IMR-90 (cell line): ENCODE data around the gene HOXC5. TPM values are rescaled to one million over a fixed set of nuclear protein-coding genes. Genes with fewer than 3 reads are reported as not detected.

ENCODE experiments used
- ATAC-seq: fragments of 200-7000 bp; cut with Tn5 transposase; 2 replicates; pipeline ENCODE4 v1.9.1; 2020; ENCODE audit warnings: low read depth, mild to moderate bottlenecking, moderate library complexity
- BruUV-seq: library from RNA; stranded (reverse); fragments of 400-500 nt; replicated peaks from 2 replicates; lab custom pipeline; 2021; lab: Mats Ljungman, UMichigan
- CTCF ChIA-PET: fragments of 300-600 bp; formaldehyde crosslinking; extraction: SDS; loops from one replicate; lab custom pipeline; 2021; ENCODE audit warnings: antibody characterized with exemption; lab: Yijun Ruan, JAX
- POLR2A ChIA-PET: fragments of 300-600 bp; sonication (Branson Sonifier 250); formaldehyde crosslinking; loops from one replicate; lab custom pipeline; 2022; ENCODE audit warnings: antibody characterized with exemption; ENCODE audit not compliant: unreplicated experiment; lab: Charles Lee
- DNase-seq: peaks from one replicate; pipeline ENCODE4 v3.0.0; 2013
- H2AFZ ChIP-seq: replicated peaks from 2 replicates; pipeline ENCODE3; 2013; ENCODE audit warnings: low read length, mild to moderate bottlenecking; ENCODE audit not compliant: poor library complexity
- H2AK5ac ChIP-seq: 2 replicates; pipeline ENCODE4 v1.6.1; 2013; ENCODE audit warnings: low read depth, low read length, inconsistent platforms
- H2AK9ac ChIP-seq: replicated peaks from 2 replicates; pipeline ENCODE3; 2013; ENCODE audit warnings: mild to moderate bottlenecking, low read depth, low read length, moderate library complexity; ENCODE audit not compliant: poor library complexity
- H2BK120ac ChIP-seq: 2 replicates; pipeline ENCODE4 v1.6.1; 2013; ENCODE audit warnings: low read depth, low read length, inconsistent platforms
- H2BK15ac ChIP-seq: 3 replicates; pipeline ENCODE4 v1.6.1; 2013; ENCODE audit warnings: low read depth, low read length, inconsistent platforms
- H2BK20ac ChIP-seq: 2 replicates; pipeline ENCODE4 v1.6.1; 2013; ENCODE audit warnings: low read depth, mild to moderate bottlenecking, inconsistent platforms, low read length, moderate library complexity
- H2BK5ac ChIP-seq: 2 replicates; pipeline ENCODE4 v1.6.1; 2013; ENCODE audit warnings: mild to moderate bottlenecking, low read depth, low read length, inconsistent platforms; ENCODE audit not compliant: poor library complexity, severe bottlenecking
- H3K14ac ChIP-seq: replicated peaks from 2 replicates; pipeline ENCODE4 v1.6.1; 2013; ENCODE audit warnings: low read depth, low read length, inconsistent platforms
- H3K18ac ChIP-seq: 2 replicates; pipeline ENCODE4 v1.6.1; 2013; ENCODE audit warnings: low read depth, low read length, control low read depth
- H3K23ac ChIP-seq: 2 replicates; pipeline ENCODE4 v1.6.1; 2013; ENCODE audit warnings: low read depth, low read length, inconsistent platforms
- H3K27ac ChIP-seq: 2 replicates; pipeline ENCODE4 v1.5.1; 2013; ENCODE audit warnings: mild to moderate bottlenecking, control low read depth, low read length; ENCODE audit not compliant: insufficient read depth
- H3K27me3 ChIP-seq: 2 replicates; pipeline ENCODE4 v1.6.1; 2013; ENCODE audit warnings: low read length; ENCODE audit not compliant: control insufficient read depth, insufficient read depth
- H3K36me3 ChIP-seq: 2 replicates; pipeline ENCODE4 v1.6.1; 2013; ENCODE audit warnings: low read length, mixed read lengths; ENCODE audit not compliant: control insufficient read depth, insufficient read depth
- H3K4ac ChIP-seq: 2 replicates; pipeline ENCODE4 v1.6.1; 2013; ENCODE audit warnings: low read depth, low read length, inconsistent platforms
- H3K4me1 ChIP-seq: 2 replicates; pipeline ENCODE4 v1.6.1; 2013; ENCODE audit warnings: low read length, mixed read lengths; ENCODE audit not compliant: control insufficient read depth, insufficient read depth
- H3K4me2 ChIP-seq: 2 replicates; pipeline ENCODE4 v1.6.1; 2013; ENCODE audit warnings: low read depth, mild to moderate bottlenecking, control low read depth, low read length, moderate library complexity
- H3K4me3 ChIP-seq: 2 replicates; pipeline ENCODE4 v1.5.1; 2013; ENCODE audit warnings: low read depth, mild to moderate bottlenecking, control low read depth, low read length, moderate library complexity; ENCODE audit not compliant: insufficient read depth
- H3K56ac ChIP-seq: 2 replicates; pipeline ENCODE4 v1.6.1; 2013; ENCODE audit warnings: low read length, inconsistent platforms; ENCODE audit not compliant: insufficient read depth; ENCODE audit errors: extremely low read depth
- H3K79me1 ChIP-seq, 2 experiments: 2 replicates each; pipeline ENCODE4 v1.6.1; 2013; ENCODE audit warnings: low read length in 2 of 2, inconsistent platforms in 1 of 2, low read depth in 1 of 2
- H3K9ac ChIP-seq: 2 replicates; pipeline ENCODE4 v1.6.1; 2013; ENCODE audit warnings: low read depth, low read length, control low read depth
- H3K9me1 ChIP-seq: 2 replicates; pipeline ENCODE4 v1.6.1; 2013; ENCODE audit warnings: low read length, inconsistent platforms; ENCODE audit not compliant: insufficient read depth
- H3K9me3 ChIP-seq: 2 replicates; pipeline ENCODE4 v1.6.1; 2013; ENCODE audit warnings: low read length; ENCODE audit not compliant: control insufficient read depth, insufficient read depth
- H4K20me1 ChIP-seq: 2 replicates; pipeline ENCODE4 v1.6.1; 2013; ENCODE audit warnings: low read length, inconsistent platforms; ENCODE audit not compliant: insufficient read depth
- H4K5ac ChIP-seq: 2 replicates; pipeline ENCODE4 v1.6.1; 2013; ENCODE audit warnings: mild to moderate bottlenecking, low read depth, low read length, control low read depth
- H4K8ac ChIP-seq, 2 experiments: 2 replicates each; pipeline ENCODE4 v1.6.1; 2013; ENCODE audit warnings: low read depth in 2 of 2, low read length in 2 of 2, control low read depth in 1 of 2, inconsistent platforms in 1 of 2
- H4K91ac ChIP-seq: 2 replicates; pipeline ENCODE4 v1.6.1; 2013; ENCODE audit warnings: low read depth, low read length, inconsistent platforms; ENCODE audit not compliant: insufficient read depth
- CHD1 ChIP-seq: IDR thresholded peaks from 2 replicates; pipeline ENCODE4 v1.6.1; 2012; ENCODE audit warnings: low read depth, low read length, improper control_type of control experiment
- SMC3 ChIP-seq: fragments of 150-350 bp; IDR thresholded peaks from 2 replicates; pipeline ENCODE4 v1.6.1; 2016; ENCODE audit warnings: low read depth, mild to moderate bottlenecking, antibody characterized with exemption, low read length, moderate library complexity
- WGBS, 2 experiments: methylation state at CpG; one replicate each; pipeline versions ENCODE4 v1.1.5 to v1.1.7; 2013; ENCODE audit warnings: missing lambda C conversion rate in 2 of 2; ENCODE audit not compliant: insufficient read length in 1 of 2; ENCODE audit errors: extremely low coverage in 2 of 2; 5-methylcytosine and 5-hydroxymethylcytosine counted together
- dilution Hi-C: fragments of 300-500 bp; cut with HindIII; formaldehyde crosslinking; loops from one replicate; pipeline ENCODE4 v1.14.3; 2018; ENCODE audit warnings: low sequenced_read_pairs; ENCODE audit not compliant: unreplicated experiment
- in situ Hi-C: fragments of 300-500 bp; cut with MboI; formaldehyde crosslinking; loops from 3 replicates; pipeline ENCODE4 v1.14.3; 2019; ENCODE audit warnings: low sequenced_read_pairs, inconsistent platforms, mixed read lengths
- intact Hi-C: fragments of 100-400 bp; cut with micrococcal nuclease; formaldehyde crosslinking; loops from 2 replicates; pipeline ENCODE4 v1.10.0; 2022
- polyA plus RNA-seq, 3 experiments: library from polyadenylated mRNA; depleted of rRNA; stranded (reverse); fragments of >200 nt; gene quantifications; 2 replicates each; pipeline ENCODE4 v1.2.3, GENCODE V29; 2012; ENCODE audit warnings: low replicate concordance in 1 of 3
- total RNA-seq: library from RNA; depleted of rRNA; stranded (reverse); fragments of >200 nt; gene quantifications from 2 replicates; pipeline ENCODE4 v1.2.3, GENCODE V29; 2012
- TF ChIP-seq, protein P1 (sequence below): fragments of 150-350 bp; IDR thresholded peaks from 2 replicates; pipeline ENCODE4 v1.6.1; 2017; ENCODE audit warnings: mild to moderate bottlenecking, antibody characterized with exemption, low read length, low read depth

Gene HOXC5
- total and polyA plus RNA-seq, 2 of the 4 experiments (the other 2 are of a cell fraction) = not detected

DNA sequence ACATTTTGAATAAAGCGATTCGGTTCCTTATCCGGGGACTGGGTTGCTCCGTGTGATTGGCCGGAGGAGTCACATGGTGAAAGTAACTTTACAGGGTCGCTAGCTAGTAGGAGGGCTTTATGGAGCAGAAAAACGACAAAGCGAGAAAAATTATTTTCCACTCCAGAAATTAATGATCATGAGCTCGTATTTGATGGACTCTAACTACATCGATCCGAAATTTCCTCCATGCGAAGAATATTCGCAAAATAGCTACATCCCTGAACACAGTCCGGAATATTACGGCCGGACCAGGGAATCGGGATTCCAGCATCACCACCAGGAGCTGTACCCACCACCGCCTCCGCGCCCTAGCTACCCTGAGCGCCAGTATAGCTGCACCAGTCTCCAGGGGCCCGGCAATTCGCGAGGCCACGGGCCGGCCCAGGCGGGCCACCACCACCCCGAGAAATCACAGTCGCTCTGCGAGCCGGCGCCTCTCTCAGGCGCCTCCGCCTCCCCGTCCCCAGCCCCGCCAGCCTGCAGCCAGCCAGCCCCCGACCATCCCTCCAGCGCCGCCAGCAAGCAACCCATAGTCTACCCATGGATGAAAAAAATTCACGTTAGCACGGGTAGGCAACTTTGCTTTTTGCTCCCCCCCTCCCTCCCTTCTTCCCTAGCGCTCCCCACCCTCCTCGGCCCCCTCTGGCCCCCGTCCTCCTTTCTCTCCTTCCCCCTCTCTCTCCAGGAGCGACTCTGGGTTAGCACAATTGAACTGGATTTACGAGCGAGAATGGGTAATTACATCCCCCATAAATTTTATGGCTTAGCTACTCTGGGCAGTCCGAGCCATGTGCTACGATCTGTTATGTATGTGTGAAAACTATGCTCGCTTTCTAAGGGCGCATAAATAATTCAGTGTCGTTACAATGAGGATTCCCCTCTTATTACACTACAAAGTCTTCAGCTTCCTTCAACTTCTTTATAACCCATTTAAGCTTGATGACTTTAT, 21.2 kb downstream of the HOXC5 start, which contains the start of gene HOXC4:
TSS of gene HOXC4 (plus strand) at position 85 of the 991 bp plus-strand sequence. CDS start at position 173, 88 bp downstream.
- no TSS peak for BruUV-seq
- Histone ChIP-seq H4K5ac (no peak within 1 kb of the TSS), H3K27ac (no peak within 1 kb of the TSS), H3K4me1 (no peaks in the 10 kb centered on the region), H3K14ac (no peak within 1 kb of the TSS), H2BK15ac (no peak within 1 kb of the TSS), H4K20me1 (no peaks in the 10 kb centered on the region), H2AK9ac (no peak within 1 kb of the TSS), H3K27me3 (peaks cover 72% of the 10 kb centered on the region), H2AFZ (peak within 1 kb of the TSS; percentile 63), H3K79me1 (no peaks in the 10 kb centered on the region), H3K4ac (no peak within 1 kb of the TSS), H3K9me3 (no peaks in the 10 kb centered on the region), H2AK5ac (no peak within 1 kb of the TSS), H3K4me2 (peak within 1 kb of the TSS; percentile 37; the same call in 1 of the 2 replicates), H3K9ac (no peak within 1 kb of the TSS), H3K4me3 (peak within 1 kb of the TSS; percentile 15; the same call in 1 of the 2 replicates), H2BK120ac (no peak within 1 kb of the TSS), H2BK20ac (no peak within 1 kb of the TSS), H2BK5ac (no peak within 1 kb of the TSS), H4K91ac (no peak within 1 kb of the TSS), H3K18ac (no peak within 1 kb of the TSS), H3K56ac (no peak within 1 kb of the TSS), H4K8ac (no peak within 1 kb of the TSS), H3K36me3 (no peaks in the 10 kb centered on the region), H3K23ac (no peak within 1 kb of the TSS), H3K9me1 (no peaks in the 10 kb centered on the region)
- dilution Hi-C loops = no loop called here
- DNase-seq = peak; percentile 1
- POLR2A ChIA-PET = interaction anchor here (1.0 kb wide), 1 partner anchor 120 kb away, joined by 3 read pairs; no protein-coding TSS in a partner anchor
- no peak; the same call in none of the 2 replicates for ATAC-seq
- CTCF ChIA-PET = interaction anchor here (0.6 kb wide), 1 partner anchor 257 kb away, joined by 3 read pairs; no protein-coding TSS in a partner anchor
- no peak for TF ChIP-seq SMC3
- no peak for TF ChIP-seq CHD1
- TF ChIP-seq, protein P1, sequence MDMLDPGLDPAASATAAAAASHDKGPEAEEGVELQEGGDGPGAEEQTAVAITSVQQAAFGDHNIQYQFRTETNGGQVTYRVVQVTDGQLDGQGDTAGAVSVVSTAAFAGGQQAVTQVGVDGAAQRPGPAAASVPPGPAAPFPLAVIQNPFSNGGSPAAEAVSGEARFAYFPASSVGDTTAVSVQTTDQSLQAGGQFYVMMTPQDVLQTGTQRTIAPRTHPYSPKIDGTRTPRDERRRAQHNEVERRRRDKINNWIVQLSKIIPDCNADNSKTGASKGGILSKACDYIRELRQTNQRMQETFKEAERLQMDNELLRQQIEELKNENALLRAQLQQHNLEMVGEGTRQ = 0 out of 2 replicates have a peak, but pooled peaks have one; percentile 28
- in situ Hi-C loops = no loop called here
- intact Hi-C loops = no loop called here
- 0% methylated on average over 8 of the region's 52 CpGs; no CpG with 5 or more reads in 1 of the 2 experiments for WGBS, 2 experiments
